ENCODE measurements around the gene RASGRP1.

The RASGRP1 gene

GRCh38 chr15:38463893-38464292, 100.7 kb downstream of the RASGRP1 start:
- no peak for DNase-seq (ENCODE audit: extremely low read depth, low read depth)
- TF ChIP-seq, protein P1, sequence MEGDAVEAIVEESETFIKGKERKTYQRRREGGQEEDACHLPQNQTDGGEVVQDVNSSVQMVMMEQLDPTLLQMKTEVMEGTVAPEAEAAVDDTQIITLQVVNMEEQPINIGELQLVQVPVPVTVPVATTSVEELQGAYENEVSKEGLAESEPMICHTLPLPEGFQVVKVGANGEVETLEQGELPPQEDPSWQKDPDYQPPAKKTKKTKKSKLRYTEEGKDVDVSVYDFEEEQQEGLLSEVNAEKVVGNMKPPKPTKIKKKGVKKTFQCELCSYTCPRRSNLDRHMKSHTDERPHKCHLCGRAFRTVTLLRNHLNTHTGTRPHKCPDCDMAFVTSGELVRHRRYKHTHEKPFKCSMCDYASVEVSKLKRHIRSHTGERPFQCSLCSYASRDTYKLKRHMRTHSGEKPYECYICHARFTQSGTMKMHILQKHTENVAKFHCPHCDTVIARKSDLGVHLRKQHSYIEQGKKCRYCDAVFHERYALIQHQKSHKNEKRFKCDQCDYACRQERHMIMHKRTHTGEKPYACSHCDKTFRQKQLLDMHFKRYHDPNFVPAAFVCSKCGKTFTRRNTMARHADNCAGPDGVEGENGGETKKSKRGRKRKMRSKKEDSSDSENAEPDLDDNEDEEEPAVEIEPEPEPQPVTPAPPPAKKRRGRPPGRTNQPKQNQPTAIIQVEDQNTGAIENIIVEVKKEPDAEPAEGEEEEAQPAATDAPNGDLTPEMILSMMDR (IDR thresholded peaks at IDR 0.05; ENCODE audit: low read depth, low read length) = no peak

DNA sequence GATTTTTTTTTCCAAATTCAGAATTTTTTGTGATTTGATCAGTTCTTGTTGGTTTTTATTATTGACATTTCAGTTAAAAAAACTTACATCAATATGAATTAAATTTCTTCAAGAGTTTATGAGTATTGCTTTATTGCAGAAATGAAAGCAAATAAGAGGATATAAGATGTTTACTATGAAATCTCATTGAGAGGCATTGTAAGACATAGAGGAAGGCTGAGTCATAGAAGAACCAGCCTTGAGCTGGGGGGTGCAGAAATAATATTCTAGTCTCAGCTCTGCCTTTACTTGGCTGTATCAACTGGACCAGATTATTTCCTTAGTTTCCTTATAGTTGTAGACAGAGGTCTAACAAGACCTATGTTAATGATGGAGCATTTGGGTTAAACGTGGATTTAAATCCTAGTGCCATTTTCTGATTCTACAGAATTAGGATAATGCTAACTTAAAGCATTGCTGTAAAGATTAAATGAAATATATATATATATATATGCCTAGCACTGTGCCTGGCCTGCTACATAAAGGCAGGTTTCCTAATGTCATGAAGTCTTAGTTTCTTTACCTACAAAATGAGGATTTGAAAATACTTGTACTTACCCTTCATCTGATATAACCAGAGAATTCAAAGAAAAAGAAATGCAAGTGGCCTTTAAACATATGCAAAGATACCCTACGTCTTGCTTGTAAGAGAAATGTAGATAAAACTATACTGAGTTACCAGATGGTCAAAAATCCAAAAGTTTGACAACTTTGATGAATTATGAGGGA, 103.4 kb downstream of the RASGRP1 start:
- no peak for DNase-seq (ENCODE audit: extremely low read depth, low read depth)
- TF ChIP-seq, protein P1 (IDR thresholded peaks at IDR 0.05; ENCODE audit: low read depth, low read length) = no peak

- DNase-seq (ENCODE audit: extremely low read depth, low read depth) = no peak
- TF ChIP-seq, protein P1 (IDR thresholded peaks at IDR 0.05; ENCODE audit: low read depth, low read length) = no peak
Measured at GRCh38 chr15:38460543-38460942, 104.1 kb downstream of the RASGRP1 start.

DNA sequence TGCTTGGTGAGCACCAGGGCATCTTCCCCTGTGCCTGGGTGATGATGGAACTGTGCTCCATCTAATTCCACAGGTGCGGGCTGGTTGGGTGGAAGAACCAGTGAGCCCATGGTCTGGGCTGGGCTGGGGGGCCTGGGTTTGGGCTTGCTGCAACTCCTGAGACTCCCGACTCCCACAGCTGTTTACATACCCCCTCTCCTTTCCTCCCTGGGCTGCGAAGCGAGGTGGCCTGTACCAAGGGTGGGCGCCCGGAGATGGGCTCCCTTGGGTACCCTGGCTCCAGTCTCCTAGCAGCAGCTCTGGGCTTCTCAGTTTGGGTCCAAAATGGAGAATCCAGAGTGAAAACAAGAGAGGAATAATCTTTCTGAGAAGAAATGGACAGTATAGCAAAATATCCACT, 105.1 kb downstream of the RASGRP1 start:
- TF ChIP-seq, protein P1 (IDR thresholded peaks at IDR 0.05; ENCODE audit: low read depth, low read length) = no peak
- no peak for DNase-seq (ENCODE audit: extremely low read depth, low read depth)

DNA sequence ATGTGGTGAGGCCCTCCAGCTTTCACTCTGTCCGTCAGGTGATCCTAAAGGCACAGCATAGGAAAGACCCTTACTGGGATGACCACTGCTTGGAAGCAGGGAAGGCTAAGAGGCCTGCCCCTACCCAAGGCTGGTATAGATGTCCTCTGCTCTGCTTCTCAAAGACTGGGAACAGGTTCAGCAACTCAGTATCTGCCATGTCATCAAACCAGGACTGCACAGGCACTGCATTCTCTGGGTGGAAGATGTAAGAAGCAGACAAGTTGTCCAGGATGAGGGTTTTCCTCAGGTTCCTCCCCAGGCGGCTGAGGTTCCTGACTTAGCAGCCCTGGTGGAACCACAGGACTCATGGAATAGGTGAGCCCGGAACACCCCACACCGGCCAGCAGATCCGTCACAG, 106.0 kb downstream of the RASGRP1 start:
- DNase-seq (ENCODE audit: extremely low read depth, low read depth) = no peak
- TF ChIP-seq, protein P1 (IDR thresholded peaks at IDR 0.05; ENCODE audit: low read depth, low read length) = no peak

DNA sequence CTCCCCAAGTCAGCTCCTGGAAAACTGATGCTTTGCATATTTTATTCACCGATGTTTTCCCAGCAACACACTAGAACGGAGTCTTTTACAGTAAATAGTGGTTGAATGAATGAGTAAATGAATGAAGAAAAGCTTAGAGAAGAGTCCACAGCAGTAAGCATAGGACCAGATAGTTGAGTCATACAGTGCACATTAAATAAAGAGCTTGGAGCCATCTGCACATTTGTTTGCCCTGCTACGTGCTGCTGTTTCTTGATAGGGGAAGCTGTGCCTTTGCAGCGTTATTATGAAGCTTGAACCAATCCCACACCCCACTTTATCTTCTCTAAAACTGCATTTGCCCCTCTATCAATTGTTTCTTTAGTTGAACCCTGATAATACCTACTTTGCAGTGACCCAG, 109.5 kb downstream of the RASGRP1 start:
- TF ChIP-seq, protein P1 (IDR thresholded peaks at IDR 0.05; ENCODE audit: low read depth, low read length) = no peak
- no peak for DNase-seq (ENCODE audit: extremely low read depth, low read depth)

- no peak for DNase-seq (ENCODE audit: extremely low read depth, low read depth)
- TF ChIP-seq, protein P1 (IDR thresholded peaks at IDR 0.05; ENCODE audit: low read depth, low read length) = no peak
Measured at GRCh38 chr15:38454696-38455090, 109.9 kb downstream of the RASGRP1 start.
